C4-2B (cell line): Measurements from ENCODE around the gene LCAT.

ENCODE experiments used
- CTCF ChIP-seq: fragments of 450-650 bp; conservative IDR thresholded peaks from 2 replicates; pipeline ENCODE4 v1.5.1; 2017; ENCODE audit warnings: mild to moderate bottlenecking
- ZFX ChIP-seq: fragments of 450-650 bp; IDR thresholded peaks from 2 replicates; pipeline ENCODE4 v1.6.1; 2017

- TF ChIP-seq CTCF (no peak), ZFX (no peak)
These were observed 19.4 kb upstream of the LCAT start for GRCh38 chr16:67963292-67963661.
